ENCODE data around the gene ARHGAP15. TPM values are rescaled to one million over a fixed set of nuclear protein-coding genes. Genes with fewer than 3 reads are reported as not detected.

Gene ARHGAP15
- total and polyA plus RNA-seq, 2 donors (not counting 1 experiment from before 2014, with no cell fraction given): 0.07 TPM; not detected in 1

- Histone ChIP-seq H4K20me1 (ENCODE audit: control insufficient read depth, extremely low read depth, insufficient read depth, low read length) (no peaks in the 10 kb centered on the region), H3K4me1 (ENCODE audit: control insufficient read depth, extremely low read depth, insufficient read depth, low read length) (no peaks in the 10 kb centered on the region), H3K9ac (ENCODE audit: insufficient read depth, low read length) (no peak overlapping the region), H3K9me3 (ENCODE audit: control insufficient read depth, insufficient read depth, low read depth, low read length) (no peaks in the 10 kb centered on the region), H3K36me3 (ENCODE audit: control insufficient read depth, insufficient read depth, low read length) (no peaks in the 10 kb centered on the region), H3K27ac (ENCODE audit: insufficient read depth, low read length) (no peak overlapping the region), H2AFZ (ENCODE audit: low read length) (no peak overlapping the region), H3K79me2 (ENCODE audit: control insufficient read depth, insufficient read depth, low read length) (no peaks in the 10 kb centered on the region), H3K27me3 (ENCODE audit: control insufficient read depth, insufficient read depth, low read length) (no peaks in the 10 kb centered on the region), H3K4me2 (ENCODE audit: extremely low read depth, insufficient read depth, low read length) (no peak overlapping the region), H3K4me3 (replicated peaks in 1 of 4; ENCODE audit: control extremely low read depth in 1 of 4, insufficient read depth in 1 of 4, low read depth in 3 of 4, low read length in 4 of 4) (no peak overlapping the region)
- DNase-seq (ENCODE audit: low read depth in 2 of 2): no peak
- TF ChIP-seq EZH2 (IDR thresholded peaks at IDR 0.05; ENCODE audit: low read length, missing control alignments) (no peak), CTCF (conservative IDR thresholded peaks at IDR 0.05 in 1 of 2, IDR thresholded peaks at IDR 0.05 in 1 of 2; ENCODE audit: low read depth in 1 of 2, low read length in 2 of 2) (no peak)
Observed at GRCh38 chr2:143499061-143499460, 369.8 kb downstream of the ARHGAP15 start.

- H3K9me3 ChIP-seq (ENCODE audit: control insufficient read depth, insufficient read depth, low read depth, low read length): no peaks in the 10 kb centered on the region
- H2AFZ ChIP-seq (ENCODE audit: low read length): peak overlapping the region; percentile 10
- no peak for DNase-seq (ENCODE audit: low read depth in 2 of 2)
- no peak overlapping the region for H3K27ac ChIP-seq (ENCODE audit: insufficient read depth, low read length)
- no peak overlapping the region for H3K4me3 ChIP-seq (replicated peaks in 1 of 4; ENCODE audit: control extremely low read depth in 1 of 4, insufficient read depth in 1 of 4, low read depth in 3 of 4, low read length in 4 of 4)
- no peak overlapping the region for H3K9ac ChIP-seq (ENCODE audit: insufficient read depth, low read length)
- no peaks in the 10 kb centered on the region for H3K27me3 ChIP-seq (ENCODE audit: control insufficient read depth, insufficient read depth, low read length)
- no peaks in the 10 kb centered on the region for H3K4me1 ChIP-seq (ENCODE audit: control insufficient read depth, extremely low read depth, insufficient read depth, low read length)
- no peaks in the 10 kb centered on the region for H3K79me2 ChIP-seq (ENCODE audit: control insufficient read depth, insufficient read depth, low read length)
- H3K36me3 ChIP-seq (ENCODE audit: control insufficient read depth, insufficient read depth, low read length): no peaks in the 10 kb centered on the region
- TF ChIP-seq EZH2 (IDR thresholded peaks at IDR 0.05; ENCODE audit: low read length, missing control alignments) (no peak), CTCF (conservative IDR thresholded peaks at IDR 0.05 in 1 of 2, IDR thresholded peaks at IDR 0.05 in 1 of 2; ENCODE audit: low read depth in 1 of 2, low read length in 2 of 2) (no peak)
- no peak overlapping the region for H3K4me2 ChIP-seq (ENCODE audit: extremely low read depth, insufficient read depth, low read length)
- no peaks in the 10 kb centered on the region for H4K20me1 ChIP-seq (ENCODE audit: control insufficient read depth, extremely low read depth, insufficient read depth, low read length)
Observed at GRCh38 chr2:143501106-143501676, 372.0 kb downstream of the ARHGAP15 start.

- no peaks in the 10 kb centered on the region for H3K27me3 ChIP-seq (ENCODE audit: control insufficient read depth, insufficient read depth, low read length)
Observed at GRCh38 chr2:143503280-143503679, 374.1 kb downstream of the ARHGAP15 start.

More at GRCh38 chr2:143503280-143503679, 374.1 kb downstream of the ARHGAP15 start:
- Histone ChIP-seq H3K36me3 (ENCODE audit: control insufficient read depth, insufficient read depth, low read length) (no peaks in the 10 kb centered on the region), H4K20me1 (ENCODE audit: control insufficient read depth, extremely low read depth, insufficient read depth, low read length) (no peaks in the 10 kb centered on the region), H3K9me3 (ENCODE audit: control insufficient read depth, insufficient read depth, low read depth, low read length) (no peaks in the 10 kb centered on the region), H3K27ac (ENCODE audit: insufficient read depth, low read length) (no peak overlapping the region), H2AFZ (ENCODE audit: low read length) (no peak overlapping the region), H3K4me1 (ENCODE audit: control insufficient read depth, extremely low read depth, insufficient read depth, low read length) (no peaks in the 10 kb centered on the region), H3K4me3 (replicated peaks in 1 of 4; ENCODE audit: control extremely low read depth in 1 of 4, insufficient read depth in 1 of 4, low read depth in 3 of 4, low read length in 4 of 4) (no peak overlapping the region), H3K9ac (ENCODE audit: insufficient read depth, low read length) (no peak overlapping the region), H3K79me2 (ENCODE audit: control insufficient read depth, insufficient read depth, low read length) (no peaks in the 10 kb centered on the region), H3K4me2 (ENCODE audit: extremely low read depth, insufficient read depth, low read length) (no peak overlapping the region)
- TF ChIP-seq CTCF (conservative IDR thresholded peaks at IDR 0.05 in 1 of 2, IDR thresholded peaks at IDR 0.05 in 1 of 2; ENCODE audit: low read depth in 1 of 2, low read length in 2 of 2) (no peak), EZH2 (IDR thresholded peaks at IDR 0.05; ENCODE audit: low read length, missing control alignments) (no peak)
- no peak for DNase-seq (ENCODE audit: low read depth in 2 of 2)

All from fibroblast of lung (primary cell).